HepG2 (cell line): ENCODE measurements around the gene COQ10B. TPM values are rescaled to one million over a fixed set of nuclear protein-coding genes. Genes with fewer than 3 reads are reported as not detected.

Source experiments
- CBX2 ChIP-seq, 2 experiments: fragments of 200-600 bp in 1 of 2; sonication (generic); formaldehyde crosslinking in 1 of 2; IDR thresholded peaks; 2 replicates each; pipeline versions ENCODE4 v1.7.0 to v1.8.1; 2018 to 2022; ENCODE audit warnings: low read depth in 2 of 2, low read length in 1 of 2, mild to moderate bottlenecking in 1 of 2, missing genetic modification reagents in 1 of 2
- CHCHD3 ChIP-seq: sonication (generic); formaldehyde crosslinking; IDR thresholded peaks from 2 replicates; pipeline ENCODE4 v1.8.0; 2022; ENCODE audit warnings: mild to moderate bottlenecking, missing genetic modification reagents, moderate library complexity
- ETV5 ChIP-seq: IDR thresholded peaks from 2 replicates; pipeline ENCODE4 v1.6.1; 2018; ENCODE audit warnings: missing biosample characterization, missing genetic modification reagents, inconsistent platforms, borderline replicate concordance
- HNRNPH1 ChIP-seq: fragments of 200-400 bp; formaldehyde crosslinking; optimal IDR thresholded peaks from 2 replicates; pipeline ENCODE3; 2017; ENCODE audit warnings: mild to moderate bottlenecking, low read depth, low read length
- HNRNPL ChIP-seq: fragments of 200-400 bp; formaldehyde crosslinking; IDR thresholded peaks from 2 replicates; pipeline ENCODE4 v1.6.1; 2017; ENCODE audit warnings: mild to moderate bottlenecking, low read depth, low read length
- IKZF1 ChIP-seq: fragments of 450-650 bp; IDR thresholded peaks from 2 replicates; pipeline ENCODE4 v1.7.1; 2016
- NFKBIZ ChIP-seq: IDR thresholded peaks from 2 replicates; pipeline ENCODE4 v1.6.1; 2018; ENCODE audit warnings: missing genetic modification reagents, missing compliant biosample characterization
- NR3C1 ChIP-seq: sonication (generic); formaldehyde crosslinking; IDR thresholded peaks from 2 replicates; pipeline ENCODE4 v1.4.0; 2020; ENCODE audit warnings: missing genetic modification reagents
- SATB2 ChIP-seq: sonication (generic); formaldehyde crosslinking; IDR thresholded peaks from 2 replicates; pipeline ENCODE4 v1.5.0; 2020; ENCODE audit warnings: missing genetic modification reagents
- SIN3A ChIP-seq: IDR thresholded peaks from 2 replicates; pipeline ENCODE4 v1.6.1; 2011; ENCODE audit warnings: low read depth, mild to moderate bottlenecking, control low read depth, low read length, borderline replicate concordance
- SRY ChIP-seq: sonication (generic); formaldehyde crosslinking; IDR thresholded peaks from 2 replicates; pipeline ENCODE4 v1.8.0; 2022; ENCODE audit warnings: mild to moderate bottlenecking, missing genetic modification reagents
- ZIK1 ChIP-seq: sonication (generic); formaldehyde crosslinking; IDR thresholded peaks from 2 replicates; pipeline ENCODE4 v1.5.0; 2020; ENCODE audit warnings: mild to moderate bottlenecking, low read depth, missing genetic modification reagents, borderline replicate concordance
- ZKSCAN5 ChIP-seq: sonication (generic); formaldehyde crosslinking; IDR thresholded peaks from 2 replicates; pipeline ENCODE4 v1.5.1; 2020; ENCODE audit warnings: mild to moderate bottlenecking, missing genetic modification reagents
- ZNF180 ChIP-seq: sonication (generic); formaldehyde crosslinking; IDR thresholded peaks from 2 replicates; pipeline ENCODE4 v1.4.0; 2020; ENCODE audit warnings: low read depth, missing genetic modification reagents, borderline replicate concordance
- ZNF326 ChIP-seq: sonication (generic); formaldehyde crosslinking; IDR thresholded peaks from 2 replicates; pipeline ENCODE4 v1.4.0; 2020; ENCODE audit warnings: missing genetic modification reagents, borderline replicate concordance
- ZNF382 ChIP-seq: sonication (generic); formaldehyde crosslinking; IDR thresholded peaks from 2 replicates; pipeline ENCODE4 v1.5.0; 2020; ENCODE audit warnings: missing genetic modification reagents, mild to moderate bottlenecking, borderline replicate concordance
- ZNF460 ChIP-seq: sonication (generic); formaldehyde crosslinking; IDR thresholded peaks from 2 replicates; pipeline ENCODE4 v1.5.1; 2020; ENCODE audit warnings: missing genetic modification reagents, mild to moderate bottlenecking, borderline replicate concordance
- ZNF577 ChIP-seq: sonication (generic); formaldehyde crosslinking; IDR thresholded peaks from 2 replicates; pipeline ENCODE4 v1.4.0; 2020; ENCODE audit warnings: mild to moderate bottlenecking, low read depth, missing genetic modification reagents, borderline replicate concordance
- ZNF589 ChIP-seq: sonication (generic); formaldehyde crosslinking; conservative IDR thresholded peaks from 2 replicates; pipeline ENCODE4 v1.8.0; 2022; ENCODE audit warnings: mild to moderate bottlenecking, moderate library complexity, missing genetic modification reagents
- ZNF607 ChIP-seq: sonication (generic); formaldehyde crosslinking; IDR thresholded peaks from 2 replicates; pipeline ENCODE4 v1.5.1; 2020; ENCODE audit warnings: missing genetic modification reagents, mild to moderate bottlenecking, borderline replicate concordance
- ZNF652 ChIP-seq: IDR thresholded peaks from 2 replicates; pipeline ENCODE4 v1.6.1; 2016; ENCODE audit warnings: low read depth, borderline replicate concordance
- polyA plus RNA-seq, 8 experiments: library from polyadenylated mRNA; depleted of rRNA in 3 of 8; stranded (reverse) in 7 of 8; unstranded in 1 of 8; fragments of >200 nt; fragmentation: Illumina TruSeq in 4 of 8; extraction: Trizol in 4 of 8; gene quantifications; 2 replicates each; pipeline versions ENCODE4 v1.2.1 to v1.2.3, GENCODE V29; 2011 to 2016; ENCODE audit warnings: low read depth in 4 of 8, missing spikeins in 1 of 8, mixed read lengths in 1 of 8; ENCODE audit not compliant: insufficient read depth in 1 of 8
- total RNA-seq, 5 experiments: library from RNA; depleted of rRNA; stranded (reverse); fragments of >200 nt; fragmentation: Illumina TruSeq; extraction: Trizol; gene quantifications; 2 replicates each; pipeline ENCODE4 v1.2.3, GENCODE V29; 2016; ENCODE audit warnings: low read depth in 1 of 5
- TF ChIP-seq, protein P1 (sequence below): sonication (generic); formaldehyde crosslinking; IDR thresholded peaks from 2 replicates; pipeline ENCODE4 v1.5.0; 2020; ENCODE audit warnings: missing genetic modification reagents, mild to moderate bottlenecking, borderline replicate concordance
- TF ChIP-seq, protein P2 (sequence below): fragments of 450-650 bp; IDR thresholded peaks from 2 replicates; pipeline ENCODE4 v1.6.1; 2017

COQ10B gene
- total and polyA plus RNA-seq, 2 of the 13 experiments (the other 11 are each of a cell fraction or from before 2014, with no cell fraction given), result 4.6 to 34.9 TPM

DNA sequence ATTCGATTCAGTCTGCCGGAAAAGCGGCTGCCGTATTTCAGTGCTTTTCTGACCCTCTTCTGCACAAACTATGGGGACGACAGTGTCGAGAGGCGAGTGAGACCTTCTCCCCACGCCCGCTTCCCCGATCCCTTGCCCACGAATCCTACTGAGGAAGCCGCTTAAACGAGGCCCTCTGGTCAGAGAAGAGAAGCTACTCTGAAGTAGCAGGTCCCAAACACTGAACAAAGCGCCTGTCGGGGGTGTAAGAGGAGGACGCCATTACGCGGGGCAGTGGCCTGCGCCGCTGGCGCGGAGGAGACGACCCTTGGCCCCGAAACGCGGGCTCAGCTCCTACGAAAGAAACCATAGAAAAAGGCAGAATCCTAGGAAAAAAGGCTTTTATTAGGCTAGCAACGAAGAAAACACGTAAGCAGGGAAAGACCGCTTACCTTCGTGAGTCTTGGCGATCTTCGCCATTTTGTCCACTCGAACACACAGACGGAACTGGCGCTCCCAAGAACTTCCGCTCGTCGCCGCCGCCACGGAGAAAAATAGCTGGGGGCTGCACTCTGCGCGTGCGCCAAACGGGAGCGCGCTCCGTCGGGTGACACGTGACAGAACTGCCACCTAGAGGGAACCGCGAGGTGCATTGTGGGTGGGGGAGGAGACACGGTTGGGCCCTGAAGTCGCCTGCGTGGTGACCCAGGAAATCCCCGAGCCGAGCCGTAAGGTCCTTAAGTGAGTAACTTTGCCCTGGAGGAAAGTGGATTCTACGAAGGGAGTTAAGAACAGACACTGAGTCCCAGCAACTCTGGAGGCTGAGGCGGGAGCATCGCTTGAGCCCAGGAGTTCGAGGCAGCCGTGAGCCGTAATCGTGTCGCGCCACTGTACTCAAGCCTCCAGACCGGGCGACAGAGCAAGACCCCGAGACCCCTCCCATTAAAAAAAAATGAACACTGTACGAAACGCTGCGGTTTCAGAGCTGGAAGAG, 18.5 kb upstream of the COQ10B start, which contains the start of gene SF3B1 (continued):
- TF ChIP-seq ZNF589 (CRISPR knock-in tag) (no peak), ETV5 (CRISPR knock-in tag) (peak; percentile 89), ZNF652 (CRISPR knock-in tag) (no peak; the same call in 1 of the 2 replicates), ZIK1 (CRISPR knock-in tag) (peak; percentile 77; the same call in 1 of the 2 replicates), ZKSCAN5 (no peak), NFKBIZ (CRISPR knock-in tag) (no peak; the same call in 1 of the 2 replicates), SRY (peak; percentile 93), SIN3A (peak; percentile 83), HNRNPH1 (peak; percentile 97), SATB2 (0 out of 2 replicates have a peak, but pooled peaks have one; percentile 31), IKZF1 (no peak), HNRNPL (no peak), ZNF460 (CRISPR knock-in tag) (no peak; the same call in 1 of the 2 replicates), NR3C1 (CRISPR knock-in tag) (no peak), ZNF607 (CRISPR knock-in tag) (peak; percentile 65; the same call in 1 of the 2 replicates), ZNF382 (CRISPR knock-in tag) (no peak), ZNF180 (no peak), ZNF326 (CRISPR knock-in tag) (no peak), CBX2 (IDR thresholded peaks at IDR 0.05; ENCODE audit: low read depth, low read length) (no peak), CBX2 (CRISPR knock-in tag; IDR thresholded peaks at IDR 0.05; ENCODE audit: low read depth) (0 out of 2 replicates have a peak, but pooled peaks have one; percentile 37), CHCHD3 (CRISPR knock-in tag) (0 out of 2 replicates have a peak, but pooled peaks have one; percentile 36), ZNF577 (no peak)
- TF ChIP-seq, protein P1, sequence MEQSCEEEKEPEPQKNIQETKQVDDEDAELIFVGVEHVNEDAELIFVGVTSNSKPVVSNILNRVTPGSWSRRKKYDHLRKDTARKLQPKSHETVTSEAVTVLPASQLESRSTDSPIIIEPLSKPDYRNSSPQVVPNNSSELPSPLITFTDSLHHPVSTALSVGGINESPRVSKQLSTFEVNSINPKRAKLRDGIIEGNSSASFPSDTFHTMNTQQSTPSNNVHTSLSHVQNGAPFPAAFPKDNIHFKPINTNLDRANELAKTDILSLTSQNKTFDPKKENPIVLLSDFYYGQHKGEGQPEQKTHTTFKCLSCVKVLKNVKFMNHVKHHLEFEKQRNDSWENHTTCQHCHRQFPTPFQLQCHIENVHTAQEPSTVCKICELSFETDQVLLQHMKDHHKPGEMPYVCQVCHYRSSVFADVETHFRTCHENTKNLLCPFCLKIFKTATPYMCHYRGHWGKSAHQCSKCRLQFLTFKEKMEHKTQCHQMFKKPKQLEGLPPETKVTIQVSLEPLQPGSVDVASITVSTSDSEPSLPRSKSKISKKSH (CRISPR knock-in tag), result peak; percentile 93
- TF ChIP-seq, protein P2, sequence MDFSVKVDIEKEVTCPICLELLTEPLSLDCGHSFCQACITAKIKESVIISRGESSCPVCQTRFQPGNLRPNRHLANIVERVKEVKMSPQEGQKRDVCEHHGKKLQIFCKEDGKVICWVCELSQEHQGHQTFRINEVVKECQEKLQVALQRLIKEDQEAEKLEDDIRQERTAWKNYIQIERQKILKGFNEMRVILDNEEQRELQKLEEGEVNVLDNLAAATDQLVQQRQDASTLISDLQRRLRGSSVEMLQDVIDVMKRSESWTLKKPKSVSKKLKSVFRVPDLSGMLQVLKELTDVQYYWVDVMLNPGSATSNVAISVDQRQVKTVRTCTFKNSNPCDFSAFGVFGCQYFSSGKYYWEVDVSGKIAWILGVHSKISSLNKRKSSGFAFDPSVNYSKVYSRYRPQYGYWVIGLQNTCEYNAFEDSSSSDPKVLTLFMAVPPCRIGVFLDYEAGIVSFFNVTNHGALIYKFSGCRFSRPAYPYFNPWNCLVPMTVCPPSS, result no peak
